LHCN-M2 (cell line): ENCODE measurements around the gene ADAM22. TPM values are rescaled to one million over a fixed set of nuclear protein-coding genes. Genes with fewer than 3 reads are reported as not detected.
"Not testable (repeated sequence)": the region's sequence is repeated elsewhere in the genome, so short reads cannot be mapped to it uniquely, and the experiment has no call there.

Experiments used
- DNase-seq: peaks from one replicate; pipeline ENCODE4 v3.0.0-alpha.2; 2012; ENCODE audit warnings: low read depth
- polyA plus RNA-seq: library from polyadenylated mRNA; unstranded; fragments of >200 nt; gene quantifications from one replicate; pipeline ENCODE4 v1.2.1, GENCODE V29; 2012; ENCODE audit warnings: missing spikeins
- total RNA-seq: library from RNA; depleted of rRNA; stranded (reverse); fragments of >200 nt; gene quantifications from 2 replicates; pipeline ENCODE4 v1.2.3, GENCODE V29; 2014; rRNA removed

The ADAM22 gene
- total RNA-seq: 0.17 and 0.19 TPM in 2 replicates
- polyA plus RNA-seq: 0.05 TPM

- DNase-seq: peak; percentile 52
These were observed at the start of gene ADAM22 for GRCh38 chr7:87933953-87934698. Gene ADAM22 (plus strand): TSS chr7:87934251. CDS start chr7:87934466, 215 bp downstream.

- no peak for DNase-seq
These were observed 49.0 kb upstream of the ADAM22 start for GRCh38 chr7:87885018-87885417.

- peak; percentile 49 for DNase-seq
These were observed 47.2 kb upstream of the ADAM22 start for GRCh38 chr7:87886875-87887274.

GRCh38 chr7:87895363-87895762 is 38.7 kb upstream of the ADAM22 start:
- DNase-seq: no peak

- no peak for DNase-seq
These were observed 34.8 kb upstream of the ADAM22 start for GRCh38 chr7:87899255-87899654.

GRCh38 chr7:87907136-87907906 is 26.7 kb upstream of the ADAM22 start:
- DNase-seq: not testable (repeated sequence)

- DNase-seq: not testable (repeated sequence)
These were observed 25.2 kb upstream of the ADAM22 start for GRCh38 chr7:87908814-87909213.

- no peak for DNase-seq
These were observed 21.9 kb upstream of the ADAM22 start for GRCh38 chr7:87912121-87912520.

GRCh38 chr7:87918740-87919139 is 15.3 kb upstream of the ADAM22 start:
- DNase-seq: no peak

- no peak for DNase-seq
These were observed 14.2 kb upstream of the ADAM22 start for GRCh38 chr7:87919875-87920274.

- DNase-seq: no peak
These were observed 13.5 kb upstream of the ADAM22 start for GRCh38 chr7:87920578-87920977.

- DNase-seq: not testable (repeated sequence)
These were observed 11.2 kb upstream of the ADAM22 start for GRCh38 chr7:87922759-87923395.

GRCh38 chr7:87926581-87927461 is 7.2 kb upstream of the ADAM22 start:
- no peak for DNase-seq

GRCh38 chr7:87933605-87933952 is 472 bp upstream of the ADAM22 start:
- DNase-seq: no peak

GRCh38 chr7:87934699-87935383 is 790 bp downstream of the ADAM22 start:
- DNase-seq: no peak

- no peak for DNase-seq
These were observed 1.3 kb downstream of the ADAM22 start for GRCh38 chr7:87935384-87935706.

- no peak for DNase-seq
These were observed 7.1 kb downstream of the ADAM22 start for GRCh38 chr7:87941138-87941537.

GRCh38 chr7:87944547-87944946 is 10.5 kb downstream of the ADAM22 start:
- DNase-seq: no peak

GRCh38 chr7:87945926-87946325 is 11.9 kb downstream of the ADAM22 start:
- not testable (repeated sequence) for DNase-seq

- no peak for DNase-seq
These were observed 14.3 kb downstream of the ADAM22 start for GRCh38 chr7:87948371-87948770.

- no peak for DNase-seq
These were observed 25.3 kb downstream of the ADAM22 start for GRCh38 chr7:87959336-87959735.
